ENCODE measurements around the gene BEND6.

Gene BEND6

GRCh38 chr6:56970849-56971248 is 15.9 kb downstream of the BEND6 start:
- in situ Hi-C loops (cut with HindIII; ENCODE audit: low sequenced_read_pairs): no loop called here
- no peak overlapping the region for H3K4me3 ChIP-seq (ENCODE audit: low read depth, low read length)
- TF ChIP-seq, protein P1, sequence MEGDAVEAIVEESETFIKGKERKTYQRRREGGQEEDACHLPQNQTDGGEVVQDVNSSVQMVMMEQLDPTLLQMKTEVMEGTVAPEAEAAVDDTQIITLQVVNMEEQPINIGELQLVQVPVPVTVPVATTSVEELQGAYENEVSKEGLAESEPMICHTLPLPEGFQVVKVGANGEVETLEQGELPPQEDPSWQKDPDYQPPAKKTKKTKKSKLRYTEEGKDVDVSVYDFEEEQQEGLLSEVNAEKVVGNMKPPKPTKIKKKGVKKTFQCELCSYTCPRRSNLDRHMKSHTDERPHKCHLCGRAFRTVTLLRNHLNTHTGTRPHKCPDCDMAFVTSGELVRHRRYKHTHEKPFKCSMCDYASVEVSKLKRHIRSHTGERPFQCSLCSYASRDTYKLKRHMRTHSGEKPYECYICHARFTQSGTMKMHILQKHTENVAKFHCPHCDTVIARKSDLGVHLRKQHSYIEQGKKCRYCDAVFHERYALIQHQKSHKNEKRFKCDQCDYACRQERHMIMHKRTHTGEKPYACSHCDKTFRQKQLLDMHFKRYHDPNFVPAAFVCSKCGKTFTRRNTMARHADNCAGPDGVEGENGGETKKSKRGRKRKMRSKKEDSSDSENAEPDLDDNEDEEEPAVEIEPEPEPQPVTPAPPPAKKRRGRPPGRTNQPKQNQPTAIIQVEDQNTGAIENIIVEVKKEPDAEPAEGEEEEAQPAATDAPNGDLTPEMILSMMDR (IDR thresholded peaks at IDR 0.05; ENCODE audit: low read depth, low read length, missing control alignments): no peak
- no peak for DNase-seq (ENCODE audit: low read depth)

DNA sequence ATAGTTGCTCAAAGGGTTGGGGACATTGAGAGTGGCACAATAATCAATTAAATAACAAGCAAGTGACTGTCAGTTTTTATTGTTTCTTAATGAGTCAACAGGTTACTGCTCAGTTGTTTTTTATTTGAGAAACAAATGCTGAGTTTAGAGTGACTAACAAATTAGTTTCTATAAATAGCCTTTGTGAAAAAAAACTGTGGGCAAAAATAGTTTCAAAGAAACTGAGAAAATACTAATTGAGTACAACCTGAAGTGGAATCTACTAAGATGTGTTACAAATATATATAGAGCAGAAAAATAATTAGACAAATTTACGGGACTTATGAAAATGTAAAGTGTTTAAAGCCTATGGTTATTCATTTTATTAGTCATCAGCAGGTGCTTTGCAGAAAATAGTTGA is 22.3 kb downstream of the BEND6 start:
- TF ChIP-seq, protein P1 (IDR thresholded peaks at IDR 0.05; ENCODE audit: low read depth, low read length, missing control alignments): no peak
- in situ Hi-C loops (cut with HindIII; ENCODE audit: low sequenced_read_pairs): no loop called here
- DNase-seq (ENCODE audit: low read depth): no peak

GRCh38 chr6:56978530-56978929 is 23.6 kb downstream of the BEND6 start:
- TF ChIP-seq, protein P1 (IDR thresholded peaks at IDR 0.05; ENCODE audit: low read depth, low read length, missing control alignments): no peak
- DNase-seq (ENCODE audit: low read depth): no peak
- no peak overlapping the region for H3K4me3 ChIP-seq (ENCODE audit: low read depth, low read length)
- in situ Hi-C loops (cut with HindIII; ENCODE audit: low sequenced_read_pairs): no loop called here

More for the DNA sequence above, 22.3 kb downstream of the BEND6 start:
- no peak overlapping the region for H3K4me3 ChIP-seq (ENCODE audit: low read depth, low read length)

DNA sequence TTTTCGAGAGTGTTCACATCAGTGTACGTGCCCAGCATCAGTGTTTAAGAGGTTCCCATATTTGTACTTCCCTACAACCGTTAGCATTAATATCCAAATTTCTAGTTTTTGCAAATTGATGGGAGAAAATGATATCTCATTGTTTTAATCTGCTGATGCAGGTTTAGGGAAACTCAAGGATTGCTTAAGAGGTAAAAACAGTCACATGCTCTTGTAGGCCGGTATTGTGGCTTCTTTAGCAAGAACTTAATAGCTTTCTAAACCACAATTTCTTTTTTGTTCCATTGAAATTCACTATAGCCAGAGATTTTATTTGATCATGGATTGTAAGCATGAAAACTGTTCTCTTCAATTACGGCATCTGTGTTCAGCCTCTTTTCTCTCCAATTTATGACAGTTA is 29.5 kb downstream of the BEND6 start:
- in situ Hi-C loops (cut with HindIII; ENCODE audit: low sequenced_read_pairs): no loop called here
- peak; percentile 11 for DNase-seq (ENCODE audit: low read depth)
- TF ChIP-seq, protein P1 (IDR thresholded peaks at IDR 0.05; ENCODE audit: low read depth, low read length, missing control alignments): no peak
- H3K4me3 ChIP-seq (ENCODE audit: low read depth, low read length): no peak overlapping the region

DNA sequence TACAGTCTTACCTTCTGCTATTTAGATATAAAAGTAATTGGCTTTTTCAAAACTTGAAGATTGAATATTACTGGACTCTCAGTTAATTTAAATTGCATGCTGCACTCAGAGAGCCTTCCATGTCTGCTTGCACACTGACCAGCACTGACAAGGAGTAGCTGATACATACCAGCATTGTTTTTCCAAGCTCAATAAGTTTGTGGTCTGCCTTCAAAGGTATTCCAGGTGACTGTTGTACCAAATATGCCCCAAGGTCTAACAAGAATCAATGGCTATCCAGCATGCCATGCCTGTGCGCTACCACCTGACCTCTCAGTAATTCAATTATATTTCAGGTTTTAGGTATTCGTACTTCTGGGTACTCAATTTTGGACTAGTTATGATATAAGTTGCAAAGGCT is 30.0 kb downstream of the BEND6 start:
- in situ Hi-C loops (cut with HindIII; ENCODE audit: low sequenced_read_pairs): no loop called here
- DNase-seq (ENCODE audit: low read depth): no peak

DNA sequence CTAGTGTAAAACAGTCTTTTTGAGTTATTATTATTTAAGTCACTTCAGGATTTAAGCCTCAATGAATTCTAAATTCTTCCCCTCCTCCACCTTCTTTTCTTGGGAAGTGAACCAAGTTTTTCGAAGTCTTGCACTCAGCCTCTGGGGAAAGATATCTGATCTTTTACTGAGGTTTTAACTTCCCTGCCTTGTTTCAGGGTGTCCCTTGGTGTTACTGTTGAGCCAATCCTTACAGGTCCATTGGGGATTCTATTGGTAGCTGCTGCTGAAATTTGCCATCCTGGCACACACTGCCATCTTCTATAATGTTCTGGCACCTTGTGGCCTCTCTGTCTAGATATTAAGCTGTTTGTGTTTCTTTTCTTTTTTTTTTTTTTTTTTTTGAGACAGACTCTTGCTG is 31.7 kb downstream of the BEND6 start:
- in situ Hi-C loops (cut with HindIII; ENCODE audit: low sequenced_read_pairs): no loop called here
- no peak overlapping the region for H3K4me3 ChIP-seq (ENCODE audit: low read depth, low read length)
- TF ChIP-seq, protein P1 (IDR thresholded peaks at IDR 0.05; ENCODE audit: low read depth, low read length, missing control alignments): no peak
- no peak for DNase-seq (ENCODE audit: low read depth)

More for the DNA sequence above, 30.0 kb downstream of the BEND6 start:
- H3K4me3 ChIP-seq (ENCODE audit: low read depth, low read length): no peak overlapping the region
- TF ChIP-seq, protein P1 (IDR thresholded peaks at IDR 0.05; ENCODE audit: low read depth, low read length, missing control alignments): no peak

GRCh38 chr6:56988145-56988544 is 33.2 kb downstream of the BEND6 start:
- TF ChIP-seq, protein P1 (IDR thresholded peaks at IDR 0.05; ENCODE audit: low read depth, low read length, missing control alignments): no peak
- H3K4me3 ChIP-seq (ENCODE audit: low read depth, low read length): no peak overlapping the region
- DNase-seq (ENCODE audit: low read depth): no peak
- in situ Hi-C loops (cut with HindIII; ENCODE audit: low sequenced_read_pairs): no loop called here

All from astrocyte of the cerebellum (primary cell).